Suppressor macrophage treated with lipopolysaccharide for 1 hour (primary cell): Measurements from ENCODE around the gene UGT8.
"Not testable (repeated sequence)": the region's sequence is repeated elsewhere in the genome, so short reads cannot be mapped to it uniquely, and the experiment has no call there.

ENCODE experiments used
- DNase-seq, 3 donors: peaks; one replicate each; pipeline ENCODE4 v3.0.0-alpha.2; 2020 to 2022

The UGT8 gene

DNA sequence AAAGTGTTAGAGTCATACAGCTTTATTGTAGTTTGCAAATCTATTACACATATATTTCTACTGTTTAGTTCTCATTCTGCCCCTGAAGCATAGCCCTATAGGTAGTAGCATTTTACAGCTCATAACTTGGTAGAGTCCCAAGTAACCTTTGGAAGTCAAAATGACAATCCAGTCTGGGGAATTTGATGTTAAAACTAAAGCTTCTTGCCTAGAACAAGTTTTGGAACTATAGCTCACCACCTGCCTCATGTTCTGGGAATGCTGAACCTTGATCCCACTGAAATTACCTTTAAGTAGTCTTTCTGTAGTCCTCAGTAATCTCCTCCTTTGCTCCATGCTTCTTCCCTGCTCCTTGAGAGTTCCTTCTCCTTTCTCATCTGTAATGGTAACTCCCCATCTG is 8.4 kb downstream of the UGT8 start:
- no peak for DNase-seq

DNA sequence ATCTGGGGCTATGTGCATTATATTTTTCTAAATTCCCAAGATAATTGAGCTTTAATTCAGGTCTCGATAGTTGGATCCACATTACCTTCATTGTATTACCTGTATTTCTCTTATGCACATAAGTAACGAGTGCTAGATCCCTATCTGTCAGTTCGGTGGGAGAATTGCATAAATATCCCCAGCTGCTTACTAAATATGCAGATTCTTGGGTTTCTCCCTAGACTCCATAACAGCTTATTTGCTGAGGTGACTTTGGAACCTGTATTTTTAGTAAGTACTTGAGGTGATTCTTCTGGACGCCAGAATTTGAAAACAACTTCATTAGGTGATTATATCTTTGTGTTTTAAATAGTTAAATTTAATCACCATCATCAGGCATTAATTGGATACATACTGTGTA is 15.0 kb downstream of the UGT8 start:
- DNase-seq: no peak

DNA sequence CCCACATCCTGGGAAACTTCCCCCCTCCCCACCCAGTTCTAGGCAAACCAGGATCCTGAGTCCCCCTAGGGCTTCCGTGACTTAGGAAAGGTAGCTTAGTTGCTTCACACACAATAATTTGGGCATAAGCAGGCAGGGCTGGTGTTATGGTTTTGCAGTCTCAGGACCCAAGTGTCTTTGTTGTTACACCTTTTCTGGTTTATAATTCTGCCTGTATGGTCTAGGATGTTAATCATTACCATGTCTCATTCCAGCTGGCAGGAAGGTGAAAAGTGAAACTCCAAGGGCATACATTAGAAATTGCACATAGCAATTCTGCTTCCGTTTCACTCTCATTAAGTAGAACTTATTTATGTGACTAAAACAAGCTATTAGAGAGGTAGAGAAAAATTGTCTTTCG is 16.8 kb downstream of the UGT8 start:
- no peak for DNase-seq

DNA sequence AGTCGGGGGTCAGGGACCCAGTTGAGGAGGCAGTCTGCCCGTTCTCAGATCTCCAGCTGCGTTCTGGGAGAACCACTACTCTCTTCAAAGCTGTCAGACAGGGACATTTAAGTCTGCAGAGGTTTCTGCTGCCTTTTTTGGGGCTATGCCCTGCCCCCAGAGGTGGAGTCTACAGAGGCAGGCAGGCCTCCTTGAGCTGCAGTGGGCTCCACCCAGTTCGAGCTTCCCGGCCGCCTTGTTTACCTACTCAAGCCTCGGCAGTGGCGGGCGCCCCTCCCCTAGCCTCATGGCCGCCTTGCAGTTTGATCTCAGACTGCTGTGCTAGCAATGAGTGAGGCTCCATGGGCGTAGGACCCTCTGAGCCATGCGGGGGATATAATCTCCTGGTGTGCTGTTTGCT is 17.4 kb downstream of the UGT8 start:
- not testable (repeated sequence) for DNase-seq

DNA sequence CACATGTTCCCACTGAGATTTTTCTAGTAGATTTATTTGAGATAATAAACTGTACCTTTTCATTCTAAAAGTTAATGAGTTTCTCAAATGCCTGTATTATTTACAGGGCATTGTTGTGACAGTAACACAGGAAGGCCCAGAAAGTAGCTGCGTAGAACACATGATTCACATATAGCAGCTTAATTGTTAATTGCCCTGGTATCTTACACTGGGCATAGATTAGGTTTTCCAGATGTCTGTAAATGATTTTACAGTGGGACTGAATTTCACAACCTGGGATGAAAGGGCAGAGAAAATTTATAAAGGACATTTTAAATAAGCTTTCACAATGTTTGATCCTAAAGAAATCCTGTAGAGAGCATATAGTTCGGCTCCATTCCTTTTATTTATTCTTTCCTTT is 27.6 kb downstream of the UGT8 start:
- no peak for DNase-seq

DNA sequence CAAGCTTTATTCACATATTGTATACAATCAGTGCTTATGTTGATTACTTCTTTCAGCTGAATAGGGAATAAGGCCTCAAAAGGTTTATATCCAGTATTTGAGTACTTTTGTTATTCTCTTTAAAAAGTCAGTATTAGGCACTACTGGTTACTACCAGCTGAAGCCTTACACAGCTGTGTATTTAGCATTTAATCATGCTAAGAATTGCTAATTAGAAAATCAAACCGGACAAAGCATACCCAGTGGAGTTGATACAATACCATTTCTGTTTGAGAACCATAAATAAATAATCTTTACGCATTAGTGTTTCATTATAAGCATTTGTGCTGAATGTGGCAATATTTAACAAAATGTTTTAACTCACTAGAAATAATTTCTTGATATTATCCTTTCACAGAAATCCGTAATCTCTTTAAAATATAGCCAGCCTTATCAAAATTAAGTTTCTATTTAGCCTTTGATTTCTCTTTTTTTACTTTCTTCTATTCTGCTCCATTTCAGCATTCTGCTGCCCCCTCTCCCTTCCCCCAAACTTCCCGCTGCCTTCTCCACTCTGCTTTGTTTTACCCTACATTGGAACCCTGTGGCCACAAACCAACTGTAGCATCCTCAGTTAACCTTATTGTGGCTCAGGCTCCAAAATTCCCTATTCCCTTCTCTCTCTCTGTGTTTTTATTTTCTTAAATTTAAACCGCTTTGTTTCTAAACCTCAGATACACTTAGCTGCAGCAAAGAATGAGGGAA is 37.8 kb downstream of the UGT8 start:
- no peak for DNase-seq

DNA sequence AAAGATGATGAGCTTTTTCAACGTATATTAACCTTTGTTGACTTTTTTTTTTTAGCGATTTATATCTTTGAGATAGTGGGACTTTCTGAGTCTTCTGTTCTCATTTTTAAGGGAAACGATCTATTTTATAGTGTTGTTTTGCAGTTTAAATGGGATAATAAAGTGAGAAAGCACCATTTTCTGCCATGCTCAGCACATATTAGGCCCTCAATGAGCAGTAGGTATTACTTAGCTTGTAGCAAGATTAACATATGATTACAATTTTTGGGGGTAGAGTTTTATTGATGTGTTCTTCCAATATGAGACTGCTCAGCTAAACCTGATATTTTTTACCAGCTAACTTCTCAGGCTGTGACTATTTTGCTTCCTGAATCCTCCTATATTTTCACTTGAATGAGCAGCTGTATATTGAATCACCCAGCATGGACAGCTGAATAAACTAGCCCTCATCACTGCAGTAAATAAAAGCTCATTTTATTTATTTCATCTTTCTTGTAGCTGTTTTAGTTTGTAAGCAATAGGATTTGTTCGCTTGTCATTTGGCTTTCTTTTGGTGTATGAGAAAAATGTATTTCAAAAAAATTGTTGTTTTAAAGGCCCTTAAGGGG is 43.7 kb downstream of the UGT8 start:
- no peak for DNase-seq

DNA sequence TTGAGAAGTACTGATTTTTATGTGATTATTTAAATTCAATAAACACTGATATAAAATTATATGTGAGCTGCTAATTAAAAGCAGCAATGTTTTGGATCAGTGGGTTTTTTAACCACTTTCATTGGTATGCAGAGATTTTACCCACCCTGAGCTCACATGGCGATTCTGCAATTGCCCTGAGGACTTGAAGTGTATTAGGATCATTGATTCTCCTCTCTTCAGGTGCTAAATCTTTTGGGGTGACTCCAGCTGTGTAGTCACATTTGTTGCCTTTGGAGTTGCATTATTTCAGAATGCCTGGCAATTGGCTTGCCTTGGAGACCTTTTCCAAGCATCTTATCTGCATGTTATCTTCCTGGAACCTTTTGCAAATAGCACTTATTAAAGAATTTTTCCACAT is 51.3 kb downstream of the UGT8 start:
- DNase-seq: no peak

DNA sequence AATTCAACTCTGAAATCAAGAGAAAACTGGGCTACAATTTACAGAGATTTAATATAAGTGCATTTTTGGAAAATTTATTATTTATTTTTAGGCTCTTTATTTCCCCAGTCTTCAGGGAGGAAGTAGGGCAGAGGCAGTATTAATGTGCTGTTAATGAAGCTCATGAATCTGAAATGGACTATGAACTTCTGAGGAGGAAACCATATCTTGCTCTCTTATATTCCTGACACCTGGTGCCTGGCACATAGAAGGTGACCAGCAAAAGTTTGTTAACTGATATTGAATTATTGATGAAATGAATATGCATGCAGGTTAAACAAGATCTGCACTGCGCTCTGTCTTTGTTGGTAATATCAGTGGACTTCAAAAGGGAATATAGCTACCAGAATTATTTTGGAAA is 55.1 kb downstream of the UGT8 start:
- no peak for DNase-seq

DNA sequence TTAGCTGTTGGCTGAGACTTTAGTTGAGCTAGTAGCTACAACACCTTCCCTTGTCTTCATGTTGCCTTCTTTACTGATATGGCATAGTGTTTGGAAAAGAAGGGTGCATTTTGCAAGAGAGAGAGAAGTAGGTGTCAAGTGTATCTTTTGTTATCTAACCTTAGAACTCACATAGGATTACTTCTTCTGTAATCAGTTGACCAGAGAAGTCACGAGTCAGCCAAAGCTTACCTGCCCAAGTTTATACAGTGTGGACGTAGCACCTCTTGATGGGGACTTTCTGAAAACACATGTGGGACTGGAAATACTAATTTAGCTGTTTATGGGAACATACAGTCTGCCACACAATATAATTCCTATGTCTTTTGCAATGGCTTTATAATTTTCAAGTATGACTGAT is 56.0 kb downstream of the UGT8 start:
- DNase-seq: no peak

DNA sequence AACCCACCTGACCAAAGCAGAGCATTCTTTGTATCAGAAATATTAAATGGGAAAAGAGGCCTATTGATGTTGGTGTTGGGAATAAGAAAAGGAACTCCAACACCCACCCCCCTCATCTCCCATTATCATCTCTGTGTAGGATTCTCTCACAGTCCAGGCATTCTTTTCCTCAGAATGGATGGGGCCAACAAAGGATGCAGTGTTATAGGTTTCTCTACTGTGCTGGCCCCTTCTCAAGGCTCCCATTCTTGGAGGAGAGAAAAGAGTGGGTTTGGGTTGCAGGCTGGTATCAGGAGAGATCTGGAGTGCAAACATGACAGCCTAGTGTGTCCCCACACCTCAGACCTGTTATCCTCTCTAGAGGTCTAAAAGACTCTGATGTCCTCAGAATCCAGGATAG is 59.6 kb downstream of the UGT8 start:
- no peak for DNase-seq

DNA sequence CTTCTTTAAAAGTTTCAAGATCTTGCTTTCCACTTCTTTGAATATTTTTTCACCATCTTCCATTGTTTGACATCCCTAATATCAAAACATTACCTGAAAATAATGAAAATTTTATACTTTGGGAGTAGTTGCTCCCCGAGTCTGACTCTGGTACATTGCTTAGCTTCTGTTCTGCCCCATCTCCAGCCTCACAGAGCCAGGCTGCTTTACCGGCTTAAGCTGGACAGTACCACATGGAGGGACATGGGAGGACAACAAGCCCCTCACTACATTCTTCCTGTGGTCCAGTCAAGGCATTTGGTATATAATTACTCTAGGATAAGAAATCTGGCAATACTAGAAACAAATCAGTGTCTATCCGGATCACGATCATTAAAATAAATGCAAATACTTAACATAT is 60.2 kb downstream of the UGT8 start:
- DNase-seq: no peak

DNA sequence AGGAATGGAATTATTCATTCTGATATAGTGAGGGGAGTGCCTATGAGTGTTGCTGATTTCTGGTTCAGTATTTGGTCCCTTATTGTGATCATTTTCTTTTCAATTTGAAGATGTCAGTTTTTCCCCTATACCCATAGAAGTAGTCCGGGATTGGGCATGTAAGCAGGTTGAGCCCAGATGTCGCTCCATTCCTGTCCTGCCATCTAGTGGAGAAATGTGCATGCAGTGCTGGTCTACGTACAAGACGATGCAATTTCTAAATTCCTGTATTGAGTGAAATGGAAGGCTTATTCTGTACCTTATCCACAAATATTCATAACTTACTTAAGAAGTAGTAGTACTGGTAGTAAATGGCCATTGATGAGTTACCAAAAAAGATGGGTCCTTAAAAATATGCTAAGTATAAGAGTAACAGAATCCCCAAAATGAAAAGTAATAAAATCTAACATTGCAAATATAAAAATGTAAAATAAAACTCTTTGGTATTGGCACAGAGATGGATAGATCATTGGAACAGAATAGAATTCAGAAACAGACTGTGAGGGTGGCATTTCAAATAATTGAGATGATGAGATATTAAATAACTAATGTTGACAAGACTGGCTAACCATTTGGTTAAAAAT is 60.9 kb downstream of the UGT8 start:
- DNase-seq: peak; percentile 34 to 39 (median 35)

DNA sequence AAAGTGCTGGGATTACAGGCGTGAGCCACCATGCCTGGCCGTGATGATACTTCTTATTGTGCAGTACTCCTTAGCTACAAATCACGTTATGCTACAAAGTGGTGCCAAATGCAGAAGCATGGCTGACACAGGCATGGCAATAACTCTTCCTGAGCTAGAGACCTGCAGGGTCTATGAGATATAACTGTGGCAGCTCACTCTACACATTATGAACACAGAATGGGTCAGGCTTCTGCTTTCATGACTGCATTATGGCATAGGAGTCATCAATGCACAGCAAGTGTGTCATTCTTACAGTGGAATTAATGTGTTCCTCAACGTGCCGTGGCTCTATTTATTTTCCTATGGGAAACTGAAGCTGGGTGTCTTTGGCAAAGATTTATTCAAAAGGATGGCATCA is 64.5 kb downstream of the UGT8 start:
- no peak for DNase-seq

DNA sequence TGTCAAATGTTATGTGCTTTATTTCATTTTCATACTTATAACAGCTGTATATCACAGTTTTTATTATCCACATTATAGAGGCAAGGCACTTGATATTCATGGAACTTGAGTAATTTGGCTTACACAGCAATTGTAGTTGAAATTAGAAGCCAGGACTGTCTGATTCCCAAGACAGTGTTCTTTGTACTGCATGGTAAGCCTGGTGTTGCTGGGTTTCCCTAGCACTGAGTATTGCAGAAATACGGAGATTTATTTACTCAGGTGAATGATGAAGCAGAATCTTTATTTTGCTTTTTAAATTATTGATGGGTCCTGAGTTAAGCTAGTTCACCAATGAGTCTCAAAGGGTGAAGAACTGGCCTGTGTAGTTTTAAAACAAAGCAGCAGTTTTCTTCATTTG is 70.0 kb downstream of the UGT8 start:
- no peak for DNase-seq

DNA sequence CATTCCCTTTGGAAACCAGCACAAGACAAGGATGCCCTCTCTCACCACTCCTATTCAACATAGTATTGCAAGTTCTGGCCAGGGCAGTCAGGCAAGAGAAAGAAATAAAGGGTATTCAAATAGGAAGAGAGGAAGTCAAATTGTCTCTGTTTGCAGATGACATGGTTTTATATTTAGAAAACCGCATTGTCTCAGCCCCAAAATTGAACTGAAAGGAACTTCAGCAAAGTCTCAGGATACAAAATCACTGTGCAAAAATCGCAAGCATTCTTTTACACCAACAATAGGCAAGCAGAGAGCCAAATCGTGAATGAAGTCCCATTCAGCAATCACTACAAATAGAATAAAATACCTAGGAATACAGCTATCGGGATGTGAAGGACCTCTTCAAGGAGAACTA is 72.1 kb downstream of the UGT8 start:
- not testable (repeated sequence) for DNase-seq

DNA sequence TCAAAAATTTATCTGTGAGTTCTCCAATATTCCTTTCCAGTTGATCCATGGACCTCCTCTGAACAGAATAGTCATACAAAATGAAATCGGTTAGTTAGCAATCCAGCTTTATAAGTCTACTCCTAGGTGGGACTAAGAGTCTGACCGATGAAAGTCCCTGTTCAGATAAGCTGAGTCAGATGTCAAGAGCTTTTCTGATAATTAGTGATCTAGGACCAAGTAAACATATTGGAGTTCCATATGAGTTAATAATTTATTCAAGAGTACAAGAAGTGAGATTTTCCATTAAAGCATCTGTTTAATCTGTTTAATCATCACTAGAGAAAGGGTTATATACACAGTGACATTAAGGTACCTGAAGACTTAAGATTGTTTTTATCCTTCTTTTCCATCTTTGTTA is 74.7 kb downstream of the UGT8 start:
- no peak for DNase-seq

DNA sequence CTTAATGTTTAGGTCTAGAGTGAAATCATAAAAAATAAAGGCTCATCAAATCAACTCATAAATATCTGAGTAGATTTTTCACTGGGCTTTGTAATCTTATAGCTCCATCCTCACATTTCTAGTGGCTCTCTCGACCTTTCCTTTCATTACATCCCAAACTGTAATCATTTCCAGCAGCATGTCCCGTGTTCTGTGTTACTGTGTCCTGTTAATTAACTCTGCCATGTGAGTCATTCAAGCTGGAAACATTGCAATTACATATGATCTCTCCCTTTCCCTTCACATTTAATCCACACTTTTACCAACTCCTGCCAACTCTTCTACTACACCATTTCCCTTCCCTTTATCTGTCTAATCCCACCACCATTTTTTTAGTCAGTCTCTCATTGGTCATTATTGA is 75.5 kb downstream of the UGT8 start:
- DNase-seq: no peak

DNA sequence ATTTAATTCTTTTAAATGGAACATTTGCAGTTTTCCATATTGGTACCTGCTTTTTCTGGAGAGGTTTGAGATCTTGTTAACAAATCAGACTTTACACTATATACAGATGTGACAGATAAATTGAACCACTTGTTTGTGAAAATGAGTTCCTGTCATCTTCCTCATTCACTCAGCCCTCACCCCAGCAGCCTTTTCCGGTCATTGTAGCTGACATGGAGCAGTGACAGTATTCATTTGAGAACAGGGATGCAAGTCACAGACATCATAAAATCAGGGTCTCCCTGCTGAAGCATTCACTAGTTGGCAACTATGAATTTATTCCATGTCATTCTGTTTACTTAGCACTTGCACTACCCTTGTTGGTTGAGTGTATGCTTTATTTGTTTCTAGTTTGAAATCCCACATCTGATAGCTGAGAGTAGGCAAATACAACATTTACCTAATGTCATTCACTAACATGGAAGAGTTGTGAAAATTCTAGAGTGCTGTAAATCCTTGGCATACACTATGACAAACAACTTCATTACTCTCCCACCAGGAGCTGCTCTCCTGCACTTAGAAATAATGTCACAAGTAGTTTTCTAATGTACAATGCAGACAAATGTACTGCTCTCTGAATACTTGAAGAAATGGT is 78.9 kb downstream of the UGT8 start:
- DNase-seq: no peak

DNA sequence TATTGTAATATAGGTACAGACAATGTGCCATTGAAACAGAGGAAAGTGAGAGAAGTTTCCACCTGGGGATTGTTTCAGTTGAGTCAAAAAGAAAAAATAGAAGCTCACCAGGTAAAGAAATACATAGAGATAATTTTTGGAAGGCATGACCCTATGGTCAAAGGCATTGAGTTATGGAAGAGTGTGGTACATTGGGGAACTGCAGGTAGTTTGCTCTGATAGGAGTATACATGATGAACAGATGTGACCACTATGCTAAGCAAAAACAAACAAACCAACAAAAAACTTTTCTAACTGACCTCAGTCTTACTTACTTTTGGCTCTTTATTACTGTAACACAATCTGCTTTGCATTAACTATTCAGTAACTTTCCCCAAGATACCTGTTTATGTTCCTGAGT is 85.9 kb downstream of the UGT8 start:
- DNase-seq: no peak

DNA sequence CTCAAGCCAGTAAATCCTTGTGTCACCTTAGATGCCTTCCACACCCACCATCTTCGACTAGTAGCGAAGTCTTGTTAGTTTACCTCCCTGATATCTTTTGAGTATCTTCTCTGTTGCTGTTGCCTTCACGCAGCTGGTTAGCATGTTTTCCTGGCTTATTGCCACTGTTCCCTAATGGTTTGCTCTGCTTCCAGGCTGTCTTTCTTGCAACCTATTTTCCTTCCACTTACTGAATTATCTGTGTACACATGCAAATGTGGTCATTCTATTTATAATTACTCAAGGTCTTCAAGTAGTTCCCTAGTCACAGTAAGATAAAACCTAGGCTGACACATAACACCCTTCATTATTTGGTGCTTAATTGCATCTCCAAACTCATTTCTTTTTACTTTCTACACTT is 89.5 kb downstream of the UGT8 start:
- no peak for DNase-seq

DNA sequence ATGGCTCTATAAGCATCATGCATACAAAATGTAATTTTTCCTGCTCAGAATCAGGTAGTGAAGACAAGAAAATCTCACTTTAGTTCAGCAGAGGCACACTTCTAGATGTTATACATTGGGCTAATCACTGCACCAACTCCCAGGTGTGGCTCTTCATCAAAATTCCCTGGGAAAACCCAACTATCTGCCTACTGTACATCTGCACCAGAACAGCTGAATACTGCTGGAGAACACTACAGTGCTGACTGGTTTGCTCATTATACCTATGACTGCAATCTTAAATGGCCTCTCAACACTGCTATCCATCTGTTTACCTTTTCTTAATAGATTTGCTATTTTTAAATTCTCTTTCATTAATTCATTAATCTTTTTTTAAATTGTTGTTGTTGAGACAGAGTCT is 92.0 kb downstream of the UGT8 start:
- DNase-seq: peak in 1 of 3 donors; percentile 2

DNA sequence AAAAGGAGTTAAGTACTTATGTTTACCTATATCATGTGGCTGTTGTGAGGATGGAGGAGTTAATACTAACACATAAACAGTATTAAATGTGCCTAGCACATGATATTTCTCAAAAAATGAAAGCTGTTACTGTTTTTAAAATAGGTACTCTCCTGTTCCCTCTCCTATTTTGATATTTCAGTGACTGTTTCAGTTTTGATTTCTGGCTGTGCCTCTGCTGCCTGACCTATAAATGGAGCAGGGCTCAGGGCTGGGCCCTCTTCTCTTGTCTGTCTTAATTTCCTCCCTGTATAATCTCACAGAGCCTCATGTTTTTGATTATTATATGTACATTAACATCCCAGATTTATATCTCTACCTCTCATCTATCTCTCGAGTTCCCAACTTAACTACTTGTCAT is 93.3 kb downstream of the UGT8 start:
- DNase-seq: no peak

DNA sequence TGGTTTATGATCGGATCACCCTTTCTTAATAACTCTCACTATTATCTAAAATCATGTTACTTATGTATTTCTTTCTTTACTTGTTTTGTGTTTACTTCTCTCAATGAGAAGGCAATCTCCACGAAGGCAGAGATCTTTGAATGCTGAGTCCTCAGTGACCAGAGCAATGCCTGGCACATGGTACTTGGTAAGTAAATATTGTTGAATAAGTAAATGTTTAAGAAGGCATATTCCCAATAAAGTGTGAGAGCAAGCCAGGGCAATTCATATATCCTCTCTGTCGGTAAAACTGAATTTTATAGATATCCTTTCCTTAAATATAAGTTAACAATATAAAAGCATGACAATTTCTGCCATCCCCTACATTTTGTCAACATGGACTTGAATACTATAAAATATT is 94.4 kb downstream of the UGT8 start:
- no peak for DNase-seq
